DLD1 (cell line): ENCODE data around the gene GPD1L.

Source experiments
- in situ Hi-C: cut with HindIII; loops from 2 replicates; pipeline ENCODE4 v1.10.0; 2017; ENCODE audit warnings: low sequenced_read_pairs

GPD1L gene

DNA sequence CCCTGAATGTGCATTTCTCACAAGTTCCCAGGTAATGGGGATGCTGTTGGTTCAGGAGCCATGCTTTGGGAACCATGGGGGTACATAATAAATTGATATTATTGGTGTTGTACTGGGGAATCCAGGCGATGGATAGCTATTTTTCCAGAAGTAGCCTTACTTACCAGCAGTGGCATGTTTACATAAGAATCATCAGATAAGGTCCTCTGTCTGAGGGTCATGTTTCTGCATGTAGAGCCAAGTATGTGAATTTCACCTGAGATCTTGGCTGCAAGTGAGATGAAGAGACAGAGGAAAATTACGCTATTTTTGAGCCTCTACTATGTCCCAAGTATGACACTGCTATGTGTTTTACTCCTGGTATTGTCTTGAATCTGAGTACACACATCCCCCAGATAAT lies 26.3 kb downstream of the GPD1L start:
- in situ Hi-C loops, result no loop called here

- in situ Hi-C loops, result no loop called here
Observed at GRCh38 chr3:32136703-32137102, 30.3 kb downstream of the GPD1L start.

DNA sequence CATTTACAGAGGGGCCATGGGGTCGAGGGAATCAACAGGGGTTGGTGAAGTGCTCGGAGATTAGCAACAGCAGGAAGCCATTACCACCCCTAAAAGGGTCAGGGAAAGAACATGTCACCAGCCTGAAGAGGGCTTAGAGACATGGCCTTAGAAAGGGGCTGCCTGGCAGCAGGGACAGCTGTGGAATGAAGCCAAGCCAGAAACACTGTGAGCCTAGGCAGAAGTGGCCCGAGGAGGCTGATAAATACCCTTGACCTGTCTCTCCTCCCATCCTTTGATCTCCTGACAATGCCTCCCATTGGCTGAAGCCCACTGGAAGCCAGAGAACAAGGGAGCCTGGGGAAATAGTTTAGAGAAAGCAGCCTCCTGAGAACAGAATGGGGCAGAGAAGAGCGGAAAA lies 31.4 kb downstream of the GPD1L start:
- in situ Hi-C loops, result no loop called here

DNA sequence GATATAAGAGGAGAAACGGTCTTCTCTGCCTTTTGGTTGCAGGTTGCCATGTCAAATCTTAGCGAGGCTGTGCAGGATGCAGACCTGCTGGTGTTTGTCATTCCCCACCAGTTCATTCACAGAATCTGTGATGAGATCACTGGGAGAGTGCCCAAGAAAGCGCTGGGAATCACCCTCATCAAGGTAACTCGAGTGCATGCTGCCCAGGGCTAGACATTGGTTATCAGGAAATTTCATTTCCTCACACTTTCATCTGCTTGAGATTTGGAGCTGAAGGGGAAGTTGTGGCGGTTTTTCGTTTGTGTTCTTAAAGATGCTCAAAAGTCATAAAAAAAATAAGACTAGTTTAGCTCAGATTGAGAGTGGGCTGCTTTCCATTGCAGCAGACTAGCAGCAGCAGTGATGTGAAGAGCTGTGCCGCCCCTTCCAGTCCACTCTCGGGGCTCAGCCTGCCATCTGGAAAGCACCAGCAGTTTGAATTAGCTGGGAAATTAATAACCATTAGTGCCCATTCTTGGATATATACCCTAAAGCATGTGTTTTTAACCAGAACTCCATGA lies 32.2 kb downstream of the GPD1L start:
- in situ Hi-C loops, result no loop called here

- in situ Hi-C loops, result no loop called here
Observed at GRCh38 chr3:32140943-32141342, 34.5 kb downstream of the GPD1L start.

- in situ Hi-C loops, result no loop called here
Observed at GRCh38 chr3:32143849-32144757, 37.7 kb downstream of the GPD1L start.

- in situ Hi-C loops, result no loop called here
Observed at GRCh38 chr3:32146746-32147211, 40.4 kb downstream of the GPD1L start.

- in situ Hi-C loops, result no loop called here
Observed at GRCh38 chr3:32147509-32147908, 41.1 kb downstream of the GPD1L start.

- in situ Hi-C loops, result no loop called here
Observed at GRCh38 chr3:32147933-32148332, 41.5 kb downstream of the GPD1L start.

- in situ Hi-C loops, result no loop called here
Observed at GRCh38 chr3:32148351-32148750, 41.9 kb downstream of the GPD1L start.

- in situ Hi-C loops, result loop anchor here (25.0 kb wide), 2 partner anchors 141 to 534 kb away; partner anchors contain the start of gene CNOT10
Observed at GRCh38 chr3:32153414-32154204, 47.2 kb downstream of the GPD1L start.

DNA sequence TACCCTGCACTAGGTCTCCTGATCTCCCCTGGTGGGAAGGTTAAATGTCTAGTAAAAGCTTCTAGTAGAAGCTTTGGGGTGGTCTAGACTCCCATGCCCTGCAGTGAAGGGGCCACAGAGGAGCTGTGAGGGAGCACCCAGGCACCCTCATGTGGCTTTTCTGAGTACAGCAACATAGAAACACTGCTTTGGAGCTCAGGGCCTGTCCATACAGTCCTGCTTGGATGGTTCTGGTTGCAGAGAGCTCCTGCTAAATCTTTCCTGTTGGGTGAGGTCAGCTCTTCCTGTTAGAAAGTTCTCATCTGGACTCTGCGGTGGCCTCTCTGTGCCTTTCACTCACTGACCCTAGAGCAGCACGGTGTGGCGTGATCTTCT lies 47.8 kb downstream of the GPD1L start:
- in situ Hi-C loops, result loop anchor here (25.0 kb wide), 2 partner anchors 142 to 533 kb away; partner anchors contain the start of gene CNOT10

GRCh38 chr3:32155117-32155516 lies 48.7 kb downstream of the GPD1L start:
- in situ Hi-C loops, result loop anchor here (25.0 kb wide), 2 partner anchors 143 to 532 kb away; partner anchors contain the start of gene CNOT10

DNA sequence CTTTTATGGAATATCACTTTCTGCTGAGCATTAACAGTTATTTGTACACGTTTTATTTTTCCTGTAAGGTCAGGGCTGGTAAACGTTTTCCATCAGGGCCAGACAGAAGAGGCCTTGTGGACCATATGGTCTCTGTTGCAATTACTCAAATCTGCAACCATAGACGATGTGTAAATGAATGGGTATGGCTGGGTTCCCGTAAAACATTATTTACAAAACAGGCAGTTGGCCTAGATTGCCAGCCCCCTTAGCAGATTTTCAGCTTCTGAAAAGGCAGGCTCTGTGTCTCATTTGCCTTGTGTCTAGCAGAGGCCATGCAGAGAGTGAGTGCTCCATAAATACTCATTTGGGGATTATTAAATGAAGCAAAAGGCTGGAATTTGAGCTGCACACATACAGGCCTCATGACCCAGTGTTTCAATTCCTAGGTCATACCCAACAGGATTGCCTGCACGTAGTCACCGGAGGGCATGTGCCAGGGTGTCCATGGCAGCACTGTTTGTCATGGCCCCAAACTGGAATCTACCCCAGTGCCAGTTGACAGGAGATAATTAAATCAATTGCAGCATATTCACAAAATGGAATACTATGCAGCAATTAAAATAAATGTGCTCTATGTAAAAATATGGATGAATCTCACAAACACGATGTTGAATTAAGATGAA lies 51.3 kb downstream of the GPD1L start:
- in situ Hi-C loops, result loop anchor here (25.0 kb wide), 2 partner anchors 145 to 530 kb away; partner anchors contain the start of gene CNOT10

DNA sequence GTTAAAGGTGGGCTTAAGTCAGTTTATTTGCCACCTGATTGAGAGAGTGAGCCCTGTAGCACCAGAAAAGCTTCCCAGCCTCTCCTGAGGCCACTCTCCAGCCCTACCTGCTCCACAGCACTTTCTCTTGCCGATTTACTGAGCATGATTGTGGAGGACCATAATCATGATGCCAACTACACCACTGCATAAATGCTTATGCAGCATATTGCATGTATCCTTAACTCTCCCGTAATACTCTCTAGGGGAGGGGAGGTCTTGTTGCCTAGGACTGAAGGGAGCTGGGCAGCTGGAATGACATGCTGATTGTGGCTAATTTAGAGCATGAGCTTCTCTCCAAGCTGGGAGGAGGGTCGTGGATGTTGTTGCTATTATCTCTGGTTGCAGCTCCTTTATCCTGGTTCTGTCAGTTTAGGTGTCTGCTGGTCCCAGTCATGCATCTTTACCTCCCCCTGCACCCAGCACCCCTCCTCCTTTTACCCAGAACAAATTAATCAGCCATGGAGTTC lies 54.3 kb downstream of the GPD1L start:
- in situ Hi-C loops, result loop anchor here (25.0 kb wide), 2 partner anchors 148 to 527 kb away; partner anchors contain the start of gene CNOT10

GRCh38 chr3:32165442-32165841 lies 59.0 kb downstream of the GPD1L start:
- in situ Hi-C loops, result loop anchor here (25.0 kb wide), 2 partner anchors 153 to 522 kb away; partner anchors contain the start of gene CNOT10

DNA sequence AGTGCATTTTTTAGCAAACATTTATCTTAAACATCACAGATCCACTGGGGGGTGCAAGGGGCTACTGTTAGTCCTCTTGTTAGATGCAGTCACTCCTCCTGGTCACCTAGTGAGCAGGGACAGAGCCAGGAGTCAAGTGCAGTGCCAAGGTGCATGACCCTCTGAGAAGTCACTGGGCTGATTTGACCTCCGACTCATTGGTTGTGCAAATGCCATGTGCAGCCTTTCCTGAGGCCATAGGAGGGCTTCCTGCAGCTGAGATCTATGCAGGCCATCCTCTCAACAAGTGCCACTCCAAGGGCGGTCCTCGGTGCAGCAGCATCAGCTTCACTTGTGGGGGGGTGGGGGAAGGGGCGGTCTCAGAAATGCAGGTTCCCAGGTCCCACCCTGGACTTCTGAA lies 60.2 kb downstream of the GPD1L start:
- in situ Hi-C loops, result loop anchor here (25.0 kb wide), 2 partner anchors 154 to 521 kb away; partner anchors contain the start of gene CNOT10

DNA sequence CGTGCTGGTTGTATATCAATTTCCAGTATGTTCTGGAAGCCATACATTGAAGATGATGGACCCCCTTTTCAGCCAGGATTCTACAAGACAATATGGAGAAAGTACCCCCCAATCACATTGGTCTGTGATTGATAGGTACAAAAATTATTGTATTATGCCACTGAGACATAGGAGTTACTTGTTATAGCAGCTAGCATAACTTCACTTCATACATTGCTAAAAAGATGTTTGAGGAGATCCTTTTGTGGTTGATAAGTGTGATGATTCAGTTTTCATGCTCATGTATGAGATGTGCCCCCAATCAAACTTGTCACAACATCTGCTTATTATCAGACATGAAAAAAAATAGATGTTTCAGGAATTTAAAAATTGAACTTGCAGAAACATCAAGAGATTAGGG lies 66.0 kb downstream of the GPD1L start:
- in situ Hi-C loops, result loop anchor here (25.0 kb wide), 2 partner anchors 160 to 515 kb away; partner anchors contain the start of gene CNOT10

DNA sequence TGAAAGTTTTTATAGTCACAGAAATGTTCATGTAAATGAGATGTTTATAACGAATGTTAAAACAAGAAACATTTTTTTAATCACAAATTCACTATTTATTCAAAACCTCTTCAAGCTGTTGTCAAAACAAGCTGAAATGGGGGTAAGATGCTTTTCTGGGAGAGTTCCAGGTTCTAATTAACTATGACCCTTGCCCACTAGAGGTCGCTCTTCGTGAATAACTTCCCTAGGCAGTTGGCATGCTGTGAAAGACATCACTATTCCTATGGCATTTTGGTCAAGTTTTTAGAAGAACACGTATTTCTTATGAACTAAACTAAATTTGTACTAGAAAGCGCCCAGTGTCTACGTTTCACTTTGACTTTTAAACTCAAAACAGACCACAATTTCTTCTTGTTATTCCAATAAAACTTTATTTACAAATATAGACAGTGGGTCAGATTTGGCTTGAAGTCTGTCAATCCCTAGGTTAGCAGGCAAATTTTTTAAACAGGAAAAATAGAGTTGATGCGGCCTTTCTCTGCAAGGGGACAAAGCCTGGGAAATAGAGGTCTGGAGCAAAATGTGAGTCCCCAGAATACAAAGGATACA lies 69.3 kb downstream of the GPD1L start:
- in situ Hi-C loops, result no loop called here
